ENCODE results near the gene FSTL3. TPM values are rescaled to one million over a fixed set of nuclear protein-coding genes. Genes with fewer than 3 reads are reported as not detected.

Gene FSTL3
- total and polyA plus RNA-seq, 2 of the 13 experiments (the other 11 are each of a cell fraction or from before 2014, with no cell fraction given) = 13.5 to 15.6 TPM

DNA sequence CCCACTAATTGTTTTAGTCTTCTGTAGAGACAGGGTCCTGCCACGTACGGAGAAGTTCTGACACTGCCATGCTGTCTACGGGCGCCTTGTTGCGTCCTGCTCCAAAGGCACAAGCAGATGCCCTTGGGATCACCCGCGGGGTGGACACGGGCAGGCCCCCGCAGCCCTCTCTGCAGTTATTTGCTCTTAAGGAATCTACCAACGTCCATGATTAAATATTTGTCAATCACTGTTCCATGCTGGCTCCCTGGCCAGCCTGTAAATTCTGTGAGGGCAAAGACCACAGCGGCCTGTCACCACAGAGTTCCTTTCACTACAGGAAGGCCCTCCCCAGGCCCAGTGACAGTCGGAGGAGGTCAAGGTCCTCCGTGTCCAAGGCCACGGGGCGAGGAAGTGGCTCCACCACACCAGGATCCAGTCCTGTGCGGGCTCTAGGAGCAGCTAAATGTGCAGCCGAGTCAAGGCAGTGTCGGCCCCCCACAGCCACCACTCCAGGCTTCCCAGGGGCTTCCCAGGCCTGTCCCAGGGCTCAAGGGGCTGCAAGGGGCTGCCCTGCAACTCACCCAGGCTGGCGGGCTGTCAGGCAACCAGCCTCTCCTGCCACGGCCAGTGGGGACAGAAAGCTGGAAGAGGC is 15.3 kb upstream of the FSTL3 start (continued):
- TF ChIP-seq, protein P1, sequence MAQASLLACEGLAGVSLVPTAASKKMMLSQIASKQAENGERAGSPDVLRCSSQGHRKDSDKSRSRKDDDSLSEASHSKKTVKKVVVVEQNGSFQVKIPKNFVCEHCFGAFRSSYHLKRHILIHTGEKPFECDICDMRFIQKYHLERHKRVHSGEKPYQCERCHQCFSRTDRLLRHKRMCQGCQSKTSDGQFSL (CRISPR knock-in tag; IDR thresholded peaks at IDR 0.05) = no peak
- TF ChIP-seq, protein P2, sequence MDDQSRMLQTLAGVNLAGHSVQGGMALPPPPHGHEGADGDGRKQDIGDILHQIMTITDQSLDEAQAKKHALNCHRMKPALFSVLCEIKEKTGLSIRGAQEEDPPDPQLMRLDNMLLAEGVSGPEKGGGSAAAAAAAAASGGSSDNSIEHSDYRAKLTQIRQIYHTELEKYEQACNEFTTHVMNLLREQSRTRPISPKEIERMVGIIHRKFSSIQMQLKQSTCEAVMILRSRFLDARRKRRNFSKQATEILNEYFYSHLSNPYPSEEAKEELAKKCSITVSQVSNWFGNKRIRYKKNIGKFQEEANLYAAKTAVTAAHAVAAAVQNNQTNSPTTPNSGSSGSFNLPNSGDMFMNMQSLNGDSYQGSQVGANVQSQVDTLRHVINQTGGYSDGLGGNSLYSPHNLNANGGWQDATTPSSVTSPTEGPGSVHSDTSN (CRISPR knock-in tag; IDR thresholded peaks at IDR 0.05; ENCODE audit: borderline replicate concordance) = 0 out of 2 replicates have a peak, but pooled peaks have one; percentile 46
- peak; percentile 87 to 92 for TF ChIP-seq NR2F1 (CRISPR knock-in tag; IDR thresholded peaks at IDR 0.05)
- no peak for TF ChIP-seq ARNT (IDR thresholded peaks at IDR 0.05)
- TF ChIP-seq, protein P3, sequence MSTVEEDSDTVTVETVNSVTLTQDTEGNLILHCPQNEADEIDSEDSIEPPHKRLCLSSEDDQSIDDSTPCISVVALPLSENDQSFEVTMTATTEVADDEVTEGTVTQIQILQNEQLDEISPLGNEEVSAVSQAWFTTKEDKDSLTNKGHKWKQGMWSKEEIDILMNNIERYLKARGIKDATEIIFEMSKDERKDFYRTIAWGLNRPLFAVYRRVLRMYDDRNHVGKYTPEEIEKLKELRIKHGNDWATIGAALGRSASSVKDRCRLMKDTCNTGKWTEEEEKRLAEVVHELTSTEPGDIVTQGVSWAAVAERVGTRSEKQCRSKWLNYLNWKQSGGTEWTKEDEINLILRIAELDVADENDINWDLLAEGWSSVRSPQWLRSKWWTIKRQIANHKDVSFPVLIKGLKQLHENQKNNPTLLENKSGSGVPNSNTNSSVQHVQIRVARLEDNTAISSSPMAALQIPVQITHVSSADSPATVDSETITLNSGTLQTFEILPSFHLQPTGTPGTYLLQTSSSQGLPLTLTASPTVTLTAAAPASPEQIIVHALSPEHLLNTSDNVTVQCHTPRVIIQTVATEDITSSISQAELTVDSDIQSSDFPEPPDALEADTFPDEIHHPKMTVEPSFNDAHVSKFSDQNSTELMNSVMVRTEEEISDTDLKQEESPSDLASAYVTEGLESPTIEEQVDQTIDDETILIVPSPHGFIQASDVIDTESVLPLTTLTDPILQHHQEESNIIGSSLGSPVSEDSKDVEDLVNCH (CRISPR knock-in tag; IDR thresholded peaks at IDR 0.05) = 0 out of 2 replicates have a peak, but pooled peaks have one; percentile 74
- TF ChIP-seq JUND (CRISPR knock-in tag; IDR thresholded peaks at IDR 0.05) = 0 out of 2 replicates have a peak, but pooled peaks have one; percentile 34
- 0 out of 2 replicates have a peak, but pooled peaks have one; percentile 19 for TF ChIP-seq ZNF160 (CRISPR knock-in tag; IDR thresholded peaks at IDR 0.05)
- TF ChIP-seq, protein P4, sequence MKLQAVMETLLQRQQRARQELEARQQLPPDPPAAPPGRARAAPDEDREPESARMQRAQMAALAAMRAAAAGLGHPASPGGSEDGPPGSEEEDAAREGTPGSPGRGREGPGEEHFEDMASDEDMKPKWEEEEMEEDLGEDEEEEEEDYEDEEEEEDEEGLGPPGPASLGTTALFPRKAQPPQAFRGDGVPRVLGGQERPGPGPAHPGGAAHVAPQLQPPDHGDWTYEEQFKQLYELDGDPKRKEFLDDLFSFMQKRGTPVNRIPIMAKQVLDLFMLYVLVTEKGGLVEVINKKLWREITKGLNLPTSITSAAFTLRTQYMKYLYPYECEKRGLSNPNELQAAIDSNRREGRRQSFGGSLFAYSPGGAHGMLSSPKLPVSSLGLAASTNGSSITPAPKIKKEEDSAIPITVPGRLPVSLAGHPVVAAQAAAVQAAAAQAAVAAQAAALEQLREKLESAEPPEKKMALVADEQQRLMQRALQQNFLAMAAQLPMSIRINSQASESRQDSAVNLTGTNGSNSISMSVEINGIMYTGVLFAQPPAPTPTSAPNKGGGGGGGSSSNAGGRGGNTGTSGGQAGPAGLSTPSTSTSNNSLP (IDR thresholded peaks at IDR 0.05; ENCODE audit: low read depth, low read length) = peak; percentile 92
- TF ChIP-seq, protein P5, sequence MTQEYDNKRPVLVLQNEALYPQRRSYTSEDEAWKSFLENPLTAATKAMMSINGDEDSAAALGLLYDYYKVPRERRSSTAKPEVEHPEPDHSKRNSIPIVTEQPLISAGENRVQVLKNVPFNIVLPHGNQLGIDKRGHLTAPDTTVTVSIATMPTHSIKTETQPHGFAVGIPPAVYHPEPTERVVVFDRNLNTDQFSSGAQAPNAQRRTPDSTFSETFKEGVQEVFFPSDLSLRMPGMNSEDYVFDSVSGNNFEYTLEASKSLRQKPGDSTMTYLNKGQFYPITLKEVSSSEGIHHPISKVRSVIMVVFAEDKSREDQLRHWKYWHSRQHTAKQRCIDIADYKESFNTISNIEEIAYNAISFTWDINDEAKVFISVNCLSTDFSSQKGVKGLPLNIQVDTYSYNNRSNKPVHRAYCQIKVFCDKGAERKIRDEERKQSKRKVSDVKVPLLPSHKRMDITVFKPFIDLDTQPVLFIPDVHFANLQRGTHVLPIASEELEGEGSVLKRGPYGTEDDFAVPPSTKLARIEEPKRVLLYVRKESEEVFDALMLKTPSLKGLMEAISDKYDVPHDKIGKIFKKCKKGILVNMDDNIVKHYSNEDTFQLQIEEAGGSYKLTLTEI (CRISPR knock-in tag; conservative IDR thresholded peaks at IDR 0.05) = no peak
- 0 out of 2 replicates have a peak, but pooled peaks have one; percentile 66 for TF ChIP-seq ZNF841 (CRISPR knock-in tag; IDR thresholded peaks at IDR 0.05; ENCODE audit: borderline replicate concordance)
- TF ChIP-seq, protein P6, sequence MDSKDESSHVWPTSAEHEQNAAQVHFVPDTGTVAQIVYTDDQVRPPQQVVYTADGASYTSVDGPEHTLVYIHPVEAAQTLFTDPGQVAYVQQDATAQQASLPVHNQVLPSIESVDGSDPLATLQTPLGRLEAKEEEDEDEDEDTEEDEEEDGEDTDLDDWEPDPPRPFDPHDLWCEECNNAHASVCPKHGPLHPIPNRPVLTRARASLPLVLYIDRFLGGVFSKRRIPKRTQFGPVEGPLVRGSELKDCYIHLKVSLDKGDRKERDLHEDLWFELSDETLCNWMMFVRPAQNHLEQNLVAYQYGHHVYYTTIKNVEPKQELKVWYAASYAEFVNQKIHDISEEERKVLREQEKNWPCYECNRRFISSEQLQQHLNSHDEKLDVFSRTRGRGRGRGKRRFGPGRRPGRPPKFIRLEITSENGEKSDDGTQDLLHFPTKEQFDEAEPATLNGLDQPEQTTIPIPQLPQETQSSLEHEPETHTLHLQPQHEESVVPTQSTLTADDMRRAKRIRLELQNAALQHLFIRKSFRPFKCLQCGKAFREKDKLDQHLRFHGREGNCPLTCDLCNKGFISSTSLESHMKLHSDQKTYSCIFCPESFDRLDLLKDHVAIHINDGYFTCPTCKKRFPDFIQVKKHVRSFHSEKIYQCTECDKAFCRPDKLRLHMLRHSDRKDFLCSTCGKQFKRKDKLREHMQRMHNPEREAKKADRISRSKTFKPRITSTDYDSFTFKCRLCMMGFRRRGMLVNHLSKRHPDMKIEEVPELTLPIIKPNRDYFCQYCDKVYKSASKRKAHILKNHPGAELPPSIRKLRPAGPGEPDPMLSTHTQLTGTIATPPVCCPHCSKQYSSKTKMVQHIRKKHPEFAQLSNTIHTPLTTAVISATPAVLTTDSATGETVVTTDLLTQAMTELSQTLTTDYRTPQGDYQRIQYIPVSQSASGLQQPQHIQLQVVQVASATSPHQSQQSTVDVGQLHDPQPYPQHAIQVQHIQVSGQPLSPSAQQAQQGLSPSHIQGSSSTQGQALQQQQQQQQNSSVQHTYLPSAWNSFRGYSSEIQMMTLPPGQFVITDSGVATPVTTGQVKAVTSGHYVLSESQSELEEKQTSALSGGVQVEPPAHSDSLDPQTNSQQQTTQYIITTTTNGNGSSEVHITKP (CRISPR knock-in tag; IDR thresholded peaks at IDR 0.05; ENCODE audit: low read depth) = peak; percentile 72; the same call in 1 of the 2 replicates
- TF ChIP-seq, protein P7, sequence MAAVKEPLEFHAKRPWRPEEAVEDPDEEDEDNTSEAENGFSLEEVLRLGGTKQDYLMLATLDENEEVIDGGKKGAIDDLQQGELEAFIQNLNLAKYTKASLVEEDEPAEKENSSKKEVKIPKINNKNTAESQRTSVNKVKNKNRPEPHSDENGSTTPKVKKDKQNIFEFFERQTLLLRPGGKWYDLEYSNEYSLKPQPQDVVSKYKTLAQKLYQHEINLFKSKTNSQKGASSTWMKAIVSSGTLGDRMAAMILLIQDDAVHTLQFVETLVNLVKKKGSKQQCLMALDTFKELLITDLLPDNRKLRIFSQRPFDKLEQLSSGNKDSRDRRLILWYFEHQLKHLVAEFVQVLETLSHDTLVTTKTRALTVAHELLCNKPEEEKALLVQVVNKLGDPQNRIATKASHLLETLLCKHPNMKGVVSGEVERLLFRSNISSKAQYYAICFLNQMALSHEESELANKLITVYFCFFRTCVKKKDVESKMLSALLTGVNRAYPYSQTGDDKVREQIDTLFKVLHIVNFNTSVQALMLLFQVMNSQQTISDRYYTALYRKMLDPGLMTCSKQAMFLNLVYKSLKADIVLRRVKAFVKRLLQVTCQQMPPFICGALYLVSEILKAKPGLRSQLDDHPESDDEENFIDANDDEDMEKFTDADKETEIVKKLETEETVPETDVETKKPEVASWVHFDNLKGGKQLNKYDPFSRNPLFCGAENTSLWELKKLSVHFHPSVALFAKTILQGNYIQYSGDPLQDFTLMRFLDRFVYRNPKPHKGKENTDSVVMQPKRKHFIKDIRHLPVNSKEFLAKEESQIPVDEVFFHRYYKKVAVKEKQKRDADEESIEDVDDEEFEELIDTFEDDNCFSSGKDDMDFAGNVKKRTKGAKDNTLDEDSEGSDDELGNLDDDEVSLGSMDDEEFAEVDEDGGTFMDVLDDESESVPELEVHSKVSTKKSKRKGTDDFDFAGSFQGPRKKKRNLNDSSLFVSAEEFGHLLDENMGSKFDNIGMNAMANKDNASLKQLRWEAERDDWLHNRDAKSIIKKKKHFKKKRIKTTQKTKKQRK (IDR thresholded peaks at IDR 0.05; ENCODE audit: low read length) = no peak

Data from HepG2 (cell line).